Measurements from ENCODE around the gene SBF1. TPM values are rescaled to one million over a fixed set of nuclear protein-coding genes. Genes with fewer than 3 reads are reported as not detected.

Gene SBF1
- total RNA-seq, 1 donor = 75.1 TPM

DNA sequence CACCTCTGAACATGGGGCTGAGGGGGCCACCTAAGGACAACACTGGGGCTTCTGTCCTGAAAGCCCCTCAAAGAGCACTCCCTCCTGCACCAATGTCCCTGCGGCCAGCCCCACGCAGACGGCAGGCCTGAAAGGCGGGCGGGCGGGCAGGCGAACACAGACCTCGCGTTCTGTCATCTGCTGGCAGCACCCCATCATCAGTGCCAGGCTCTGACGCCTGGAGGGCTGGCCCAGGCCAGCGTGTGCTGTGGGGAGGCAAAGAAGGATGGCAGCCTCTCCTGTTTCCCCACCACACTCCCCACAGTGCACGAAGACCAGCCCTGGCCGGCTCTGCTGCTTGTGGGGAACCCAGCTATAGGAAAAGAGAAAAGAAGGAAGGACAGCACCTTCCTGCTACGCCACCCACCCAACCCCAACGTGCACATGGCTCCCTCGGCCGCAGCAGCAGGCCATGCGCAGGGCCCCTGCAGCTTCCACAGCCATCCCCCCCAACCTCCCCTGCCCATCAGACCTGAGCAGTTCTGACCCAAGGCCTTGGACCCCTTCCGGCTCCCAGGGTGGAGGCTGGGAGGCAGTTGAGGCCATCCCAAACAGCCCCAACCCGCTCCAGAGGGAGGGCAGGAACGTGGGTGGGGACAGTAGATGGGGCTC, 3.5 kb downstream of the SBF1 start:
- no peak overlapping the region for H3K4me3 ChIP-seq (ENCODE audit: low read depth, low read length)
- TF ChIP-seq, protein P1, sequence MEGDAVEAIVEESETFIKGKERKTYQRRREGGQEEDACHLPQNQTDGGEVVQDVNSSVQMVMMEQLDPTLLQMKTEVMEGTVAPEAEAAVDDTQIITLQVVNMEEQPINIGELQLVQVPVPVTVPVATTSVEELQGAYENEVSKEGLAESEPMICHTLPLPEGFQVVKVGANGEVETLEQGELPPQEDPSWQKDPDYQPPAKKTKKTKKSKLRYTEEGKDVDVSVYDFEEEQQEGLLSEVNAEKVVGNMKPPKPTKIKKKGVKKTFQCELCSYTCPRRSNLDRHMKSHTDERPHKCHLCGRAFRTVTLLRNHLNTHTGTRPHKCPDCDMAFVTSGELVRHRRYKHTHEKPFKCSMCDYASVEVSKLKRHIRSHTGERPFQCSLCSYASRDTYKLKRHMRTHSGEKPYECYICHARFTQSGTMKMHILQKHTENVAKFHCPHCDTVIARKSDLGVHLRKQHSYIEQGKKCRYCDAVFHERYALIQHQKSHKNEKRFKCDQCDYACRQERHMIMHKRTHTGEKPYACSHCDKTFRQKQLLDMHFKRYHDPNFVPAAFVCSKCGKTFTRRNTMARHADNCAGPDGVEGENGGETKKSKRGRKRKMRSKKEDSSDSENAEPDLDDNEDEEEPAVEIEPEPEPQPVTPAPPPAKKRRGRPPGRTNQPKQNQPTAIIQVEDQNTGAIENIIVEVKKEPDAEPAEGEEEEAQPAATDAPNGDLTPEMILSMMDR (IDR thresholded peaks at IDR 0.05; ENCODE audit: insufficient read depth, low read depth, low read length) = no peak
- DNase-seq (ENCODE audit: low read depth) = no peak

DNA sequence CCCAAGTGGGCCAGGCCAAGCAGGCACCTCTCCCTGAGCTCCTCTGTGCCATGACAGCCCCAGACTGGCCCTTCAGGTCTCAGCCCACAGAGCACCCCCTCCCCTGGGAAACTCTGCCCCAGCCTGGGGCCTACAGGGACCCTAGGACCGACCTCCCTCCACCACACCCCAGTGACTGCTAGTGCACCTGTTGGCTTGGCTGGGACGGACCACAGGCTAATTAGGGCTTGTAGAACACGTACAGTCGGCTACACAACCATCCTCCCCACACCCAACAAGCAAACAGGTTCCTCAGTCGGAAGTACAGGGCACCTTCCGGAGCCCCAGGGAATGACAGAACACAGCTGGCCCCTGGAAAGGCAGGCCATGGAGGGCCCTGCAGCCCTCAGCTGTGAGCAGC, 4.3 kb downstream of the SBF1 start:
- TF ChIP-seq, protein P1 (IDR thresholded peaks at IDR 0.05; ENCODE audit: insufficient read depth, low read depth, low read length) = no peak
- no peak for DNase-seq (ENCODE audit: low read depth)
- no peak overlapping the region for H3K4me3 ChIP-seq (ENCODE audit: low read depth, low read length)

DNA sequence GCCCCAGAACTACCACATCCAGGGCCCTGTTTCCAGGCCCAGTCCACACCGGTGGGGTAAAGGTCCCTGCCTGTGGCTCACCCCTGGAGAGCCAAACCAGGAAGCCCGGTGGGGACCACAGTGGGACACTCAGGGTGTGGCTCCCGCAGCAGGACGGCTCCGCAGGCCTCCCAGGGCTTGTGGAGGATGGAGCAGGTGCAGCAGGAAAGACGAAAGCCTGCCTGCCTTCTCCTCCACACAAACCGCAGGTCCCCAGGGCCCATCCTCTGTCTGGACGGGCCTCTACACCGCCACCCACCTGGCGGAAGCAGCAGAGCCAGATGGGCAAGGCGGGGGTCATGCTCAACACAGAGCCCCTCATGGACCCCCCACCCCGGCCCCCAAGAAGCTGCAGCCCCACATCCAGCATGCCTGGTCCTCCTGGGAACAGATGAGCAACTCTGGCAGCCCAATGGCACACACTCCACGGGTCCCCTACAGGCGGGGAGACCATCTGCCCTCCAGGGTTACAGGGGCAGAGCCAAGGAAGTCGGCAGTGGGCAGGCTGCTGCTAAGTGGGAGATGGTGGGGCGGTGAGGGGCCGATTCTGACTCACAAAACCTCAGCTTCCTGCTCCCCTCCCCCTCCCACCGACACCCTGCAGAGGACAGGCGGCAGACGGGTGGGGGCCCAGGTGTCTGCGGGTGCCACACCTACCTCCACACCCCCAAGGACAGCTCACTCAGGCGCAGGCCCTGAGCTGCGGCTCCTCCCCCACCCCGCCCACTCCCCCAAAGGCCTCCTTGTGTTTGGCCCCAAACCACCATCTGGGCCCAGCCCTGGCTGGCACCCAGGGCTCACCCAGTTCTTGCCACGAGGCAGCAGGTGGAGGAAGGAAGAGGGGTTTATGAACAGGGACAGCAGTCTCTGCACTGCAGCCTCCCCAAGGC, 5.2 kb downstream of the SBF1 start:
- H3K4me3 ChIP-seq (ENCODE audit: low read depth, low read length) = no peak overlapping the region
- DNase-seq (ENCODE audit: low read depth) = peak; percentile 31
- TF ChIP-seq, protein P1 (IDR thresholded peaks at IDR 0.05; ENCODE audit: insufficient read depth, low read depth, low read length) = no peak

DNA sequence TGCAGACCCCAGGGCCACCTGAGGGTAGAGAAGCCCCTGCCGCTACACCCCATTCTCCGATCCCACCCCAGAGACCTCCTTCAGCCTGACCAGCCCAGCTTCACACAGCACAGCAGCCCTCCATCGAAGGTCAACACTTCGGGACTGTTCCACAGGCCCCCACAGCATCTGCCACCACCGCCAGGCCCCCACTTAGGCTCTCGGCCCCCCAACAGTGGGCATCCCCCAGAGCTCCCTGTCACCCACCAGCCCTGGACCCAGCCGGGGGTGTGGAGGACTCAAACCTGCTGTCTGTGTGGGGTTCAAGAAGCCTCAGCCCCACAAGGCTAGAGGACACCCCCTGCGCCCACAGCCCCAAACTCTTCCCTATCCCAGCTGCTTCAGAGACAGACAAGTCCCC, 6.2 kb downstream of the SBF1 start:
- no peak for DNase-seq (ENCODE audit: low read depth)
- TF ChIP-seq, protein P1 (IDR thresholded peaks at IDR 0.05; ENCODE audit: insufficient read depth, low read depth, low read length) = no peak
- H3K4me3 ChIP-seq (ENCODE audit: low read depth, low read length) = no peak overlapping the region

DNA sequence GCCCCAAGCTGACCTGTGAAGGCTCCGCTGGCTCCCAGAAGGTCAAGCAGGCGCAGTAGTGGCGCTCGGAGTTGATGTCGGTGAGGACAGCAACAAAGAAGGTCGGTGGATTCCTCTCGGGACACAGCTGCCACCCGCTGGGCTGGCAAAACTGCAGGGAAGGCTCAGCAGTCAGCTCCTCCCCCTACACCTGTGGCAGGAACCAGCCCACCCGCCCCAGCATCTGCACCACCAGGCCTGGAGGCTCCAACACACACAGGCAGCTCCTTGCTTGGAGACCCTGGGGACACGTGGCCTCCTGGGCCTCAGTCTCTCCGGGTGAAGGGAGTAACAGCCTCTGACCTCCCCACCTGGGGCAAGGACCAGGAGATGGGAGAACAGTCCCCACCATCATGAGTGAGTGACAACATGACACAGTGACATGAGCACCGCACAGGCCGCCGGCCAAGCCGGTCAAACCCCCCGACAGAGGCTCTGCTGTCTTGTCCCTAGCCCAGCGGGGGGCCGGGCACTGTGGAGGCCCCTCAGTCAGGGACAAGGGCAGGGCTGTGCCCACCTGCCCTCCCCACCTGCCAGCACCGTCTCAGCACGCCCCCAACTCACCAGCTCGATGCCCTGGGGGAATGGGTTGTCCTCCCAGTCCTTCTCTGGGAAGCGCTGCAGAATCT, 6.9 kb downstream of the SBF1 start:
- DNase-seq (ENCODE audit: low read depth) = no peak
- TF ChIP-seq, protein P1 (IDR thresholded peaks at IDR 0.05; ENCODE audit: insufficient read depth, low read depth, low read length) = no peak
- H3K4me3 ChIP-seq (ENCODE audit: low read depth, low read length) = no peak overlapping the region

DNA sequence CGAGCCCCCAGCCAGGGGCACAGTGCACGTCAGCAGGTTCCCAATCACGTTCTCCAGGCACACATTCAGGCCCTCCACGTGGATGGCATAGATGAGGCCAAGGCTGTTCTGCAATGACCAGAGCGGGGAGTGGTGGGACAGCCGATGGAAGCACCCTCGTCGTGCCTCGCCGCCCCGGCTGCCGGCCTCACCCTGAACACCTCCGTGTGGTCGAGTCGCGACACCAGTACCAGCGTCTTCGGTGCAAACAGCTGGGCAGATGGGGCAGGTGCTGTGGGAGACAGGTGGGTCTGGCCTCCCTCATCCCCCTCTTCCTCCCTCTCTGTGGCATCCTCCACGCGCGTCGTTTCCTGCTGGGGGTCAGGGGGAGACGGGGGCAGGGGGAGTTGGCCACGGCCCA, 7.5 kb downstream of the SBF1 start:
- TF ChIP-seq, protein P1 (IDR thresholded peaks at IDR 0.05; ENCODE audit: insufficient read depth, low read depth, low read length) = no peak
- H3K4me3 ChIP-seq (ENCODE audit: low read depth, low read length) = no peak overlapping the region
- no peak for DNase-seq (ENCODE audit: low read depth)
